H1 (cell line): Measurements from ENCODE around the gene GP5.

Source experiments
- CEBPB ChIP-seq: IDR thresholded peaks from 2 replicates; pipeline ENCODE4 v1.6.1; 2012; ENCODE audit warnings: low read depth, low read length
- CTCF ChIP-seq, 3 experiments: IDR thresholded peaks; 1 replicate in 2 of 3; 2 replicates in 1 of 3; pipeline versions ENCODE4 v1.5.1 to v1.6.1; 2011; ENCODE audit warnings: low read length in 3 of 3, mild to moderate bottlenecking in 3 of 3, inconsistent platforms in 2 of 3, low read depth in 1 of 3, moderate library complexity in 1 of 3; ENCODE audit not compliant: insufficient read depth in 1 of 3; ENCODE audit errors: control extremely low read depth in 1 of 3
- E2F6 ChIP-seq: IDR thresholded peaks from 2 replicates; pipeline ENCODE4 v1.6.1; 2012; ENCODE audit warnings: inconsistent platforms
- KDM5A ChIP-seq: fragments of 200-600 bp; IDR thresholded peaks from 2 replicates; pipeline ENCODE4 v1.7.1; 2012; ENCODE audit warnings: mild to moderate bottlenecking, low read length, inconsistent platforms, mixed read lengths
- POLR2A ChIP-seq, 2 experiments: IDR thresholded peaks; 1 replicate in 1 of 2; 2 replicates in 1 of 2; pipeline ENCODE4 v1.6.1; 2011; ENCODE audit warnings: low read depth in 2 of 2, low read length in 2 of 2, mild to moderate bottlenecking in 2 of 2; ENCODE audit errors: control extremely low read depth in 1 of 2
- POLR2AphosphoS5 ChIP-seq: IDR thresholded peaks from 2 replicates; pipeline ENCODE4 v1.6.1; 2011; ENCODE audit warnings: low read depth, low read length

- no peak for TF ChIP-seq KDM5A
- TF ChIP-seq E2F6, result no peak
- TF ChIP-seq CTCF (IDR thresholded peaks at IDR 0.05; ENCODE audit: control extremely low read depth in 1 of 3, insufficient read depth in 1 of 3, low read depth in 1 of 3, low read length in 3 of 3), result no peak
- no peak for TF ChIP-seq CEBPB
- no peak for TF ChIP-seq POLR2AphosphoS5
- no peak for TF ChIP-seq POLR2A (IDR thresholded peaks at IDR 0.05; ENCODE audit: control extremely low read depth in 1 of 2, low read depth in 2 of 2, low read length in 2 of 2)
These were observed 23.1 kb upstream of the GP5 start for GRCh38 chr3:194422188-194422587.
